CD4-positive, CD25-positive, alpha-beta regulatory T cell (primary cell): ENCODE data around the gene ALX3. TPM values are rescaled to one million over a fixed set of nuclear protein-coding genes. Genes with fewer than 3 reads are reported as not detected.
A peak's percentile ranks its signal among the peaks of the same experiment; 100 is the strongest.

Experiments
- ATAC-seq, 2 donors: fragments of 150-1000 bp; cut with Tn5 transposase; one replicate each; pipeline ENCODE4 v1.10.0; 2021; ENCODE audit warnings: low read depth in 2 of 2, moderate number of reproducible peaks in 2 of 2, moderate library complexity in 1 of 2
- DNase-seq, 3 donors: peaks; one replicate each; pipeline versions ENCODE4 v3.0.0 to v3.0.0-alpha.2; 2012 to 2022; ENCODE audit warnings: mixed read lengths in 1 of 3
- H3K27ac ChIP-seq: one replicate; pipeline ENCODE4 v1.7.0; 2013; ENCODE audit warnings: mild to moderate bottlenecking, low read length; ENCODE audit not compliant: insufficient read depth, poor library complexity, severe bottlenecking
- H3K27me3 ChIP-seq: one replicate; pipeline ENCODE4 v1.7.0; 2013; ENCODE audit warnings: low read length; ENCODE audit not compliant: control insufficient read depth, insufficient read depth
- H3K36me3 ChIP-seq: one replicate; pipeline ENCODE4 v1.7.0; 2013; ENCODE audit warnings: mild to moderate bottlenecking, low read length, moderate library complexity; ENCODE audit not compliant: control insufficient read depth, insufficient read depth
- H3K4me1 ChIP-seq: 2 replicates; pipeline ENCODE4 v1.7.0; 2013; ENCODE audit warnings: mild to moderate bottlenecking, low read length; ENCODE audit not compliant: insufficient read depth, control insufficient read depth, poor library complexity, severe bottlenecking
- H3K4me3 ChIP-seq: one replicate; pipeline ENCODE4 v1.7.0; 2013; ENCODE audit warnings: low read depth, mild to moderate bottlenecking, low read length, moderate library complexity
- H3K9me3 ChIP-seq, 2 experiments: 1 replicate in 1 of 2; 2 replicates in 1 of 2; pipeline ENCODE4 v1.7.0; 2013; ENCODE audit warnings: low read length in 2 of 2, mild to moderate bottlenecking in 1 of 2, moderate library complexity in 1 of 2; ENCODE audit not compliant: control insufficient read depth in 2 of 2
- H3K27ac Mint-ChIP-seq, 3 donors: one replicate each; pipeline ENCODE4 v1.8.0; 2020 to 2022; ENCODE audit warnings: mild to moderate bottlenecking in 3 of 3, mixed read lengths in 3 of 3, moderate library complexity in 2 of 3
- H3K27me3 Mint-ChIP-seq: one replicate; pipeline ENCODE4 v1.8.0; 2022; ENCODE audit warnings: mild to moderate bottlenecking, mixed read lengths
- H3K36me3 Mint-ChIP-seq: one replicate; pipeline ENCODE4 v1.8.0; 2020; ENCODE audit warnings: mixed read lengths
- H3K4me1 Mint-ChIP-seq, 4 donors: one replicate each; pipeline ENCODE4 v1.8.0; 2020 to 2022; ENCODE audit warnings: mixed read lengths in 4 of 4, mild to moderate bottlenecking in 1 of 4
- H3K4me3 Mint-ChIP-seq, 4 donors: one replicate each; pipeline ENCODE4 v1.8.0; 2020 to 2022; ENCODE audit warnings: mild to moderate bottlenecking in 4 of 4, mixed read lengths in 4 of 4, moderate library complexity in 3 of 4
- H3K9me3 Mint-ChIP-seq, 7 donors: one replicate each; pipeline ENCODE4 v1.8.0; 2020 to 2022; ENCODE audit warnings: mixed read lengths in 7 of 7, mild to moderate bottlenecking in 3 of 7, moderate library complexity in 2 of 7
- polyA plus RNA-seq, 4 donors: library from polyadenylated mRNA; unstranded; fragments of 300-500 nt; fragmentation: Illumina TruSeq; gene quantifications; one replicate each; pipeline ENCODE4 v1.2.3, GENCODE V29; 2021
- total RNA-seq: library from RNA; stranded (reverse); gene quantifications from one replicate; pipeline ENCODE4 v1.2.3, GENCODE V29; 2022

The ALX3 gene
- total and polyA plus RNA-seq, 5 donors from 2014 or later, result not detected

- DNase-seq, result no peak
- Mint-ChIP-seq H3K4me3 (no peak overlapping the region), H3K4me1 (peaks cover 0 to 3% (median 0%) of the 10 kb centered on the region in 4 donors), H3K27ac (no peak overlapping the region), H3K27me3 (peaks cover 24% of the 10 kb centered on the region), H3K9me3 (peaks cover 0 to 2% (median 0%) of the 10 kb centered on the region in 7 donors), H3K36me3 (no peaks in the 10 kb centered on the region)
- H3K36me3 ChIP-seq, result no peaks in the 10 kb centered on the region
- no peak for ATAC-seq
- no peak overlapping the region for H3K27ac ChIP-seq
- H3K4me3 ChIP-seq, result no peak overlapping the region
- H3K9me3 ChIP-seq, result no peaks in the 10 kb centered on the region
- no peaks in the 10 kb centered on the region for H3K4me1 ChIP-seq
- H3K27me3 ChIP-seq, result no peaks in the 10 kb centered on the region
Measured at GRCh38 chr1:110097507-110098221, 27.2 kb upstream of the ALX3 start.

DNA sequence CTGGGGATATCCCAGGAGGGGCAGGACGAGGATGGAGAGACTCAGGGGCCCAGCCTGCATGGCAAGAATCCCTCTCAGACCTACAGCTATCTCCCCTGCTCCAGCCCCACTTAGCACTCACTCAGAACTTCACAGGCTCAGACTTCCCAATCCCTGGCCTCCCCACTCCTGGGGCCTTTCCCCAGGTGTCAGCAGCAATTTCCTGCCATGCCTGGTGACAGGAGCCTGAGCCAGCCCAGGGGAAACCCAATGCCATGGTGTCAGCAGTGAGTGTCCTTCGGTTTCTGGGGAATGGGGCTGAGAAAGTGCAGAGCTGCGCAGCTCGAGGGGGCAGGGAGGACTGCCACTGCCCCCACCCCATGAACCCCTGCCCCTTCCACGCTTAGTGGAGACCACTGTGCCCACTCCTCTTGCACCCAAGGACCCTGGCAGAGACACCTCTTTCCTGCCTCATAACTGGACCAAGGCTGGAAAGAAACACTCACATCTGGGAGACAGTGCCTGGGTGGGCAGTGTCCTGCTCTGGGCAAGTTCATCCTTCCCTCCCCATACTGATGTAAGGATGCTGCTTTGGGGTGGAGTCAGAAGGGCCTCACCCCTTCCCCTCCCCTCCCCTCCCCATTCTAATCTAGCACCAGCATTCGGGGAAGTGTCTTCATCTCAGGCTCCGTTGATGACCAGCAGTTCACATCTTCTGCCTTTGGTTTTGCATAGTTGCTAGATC lies 24.6 kb upstream of the ALX3 start:
- Histone ChIP-seq H3K27me3 (no peaks in the 10 kb centered on the region), H3K4me1 (no peaks in the 10 kb centered on the region), H3K27ac (no peak overlapping the region), H3K9me3 (no peaks in the 10 kb centered on the region), H3K36me3 (no peaks in the 10 kb centered on the region), H3K4me3 (no peak overlapping the region)
- H3K27ac Mint-ChIP-seq, result no peak overlapping the region
- H3K4me1 Mint-ChIP-seq, result no peaks in the 10 kb centered on the region
- peaks cover 46% of the 10 kb centered on the region for H3K27me3 Mint-ChIP-seq
- peaks cover 0 to 4% (median 0%) of the 10 kb centered on the region in 7 donors for H3K9me3 Mint-ChIP-seq
- H3K4me3 Mint-ChIP-seq, result no peak overlapping the region
- H3K36me3 Mint-ChIP-seq, result no peaks in the 10 kb centered on the region
- DNase-seq (no peak), ATAC-seq (no peak)

DNA sequence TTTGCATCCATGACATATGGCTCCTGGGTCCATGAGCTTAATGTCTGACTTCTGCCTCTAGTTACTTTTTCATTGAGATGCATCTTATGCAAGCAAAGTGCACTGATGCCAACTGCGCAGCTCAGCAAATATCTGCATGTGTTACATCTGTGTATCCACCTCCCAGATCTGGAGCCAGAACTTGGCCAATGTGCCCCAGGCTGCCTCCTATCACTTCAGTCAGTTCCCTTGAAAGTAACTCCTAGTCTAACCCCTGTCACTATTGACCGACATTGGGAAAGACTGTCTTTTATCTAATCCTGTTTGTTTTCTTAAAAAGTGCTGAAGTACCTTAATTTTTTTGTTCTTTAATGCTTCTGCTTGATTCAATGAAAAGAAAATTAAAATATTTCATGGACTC lies 22.5 kb upstream of the ALX3 start:
- no peak overlapping the region for H3K27ac ChIP-seq
- Mint-ChIP-seq H3K36me3 (no peaks in the 10 kb centered on the region), H3K4me3 (no peak overlapping the region), H3K4me1 (peaks cover 0 to 2% (median under 1%) of the 10 kb centered on the region in 4 donors), H3K9me3 (peaks cover 0 to 4% (median 0%) of the 10 kb centered on the region in 7 donors), H3K27ac (no peak overlapping the region), H3K27me3 (peaks cover 55% of the 10 kb centered on the region)
- H3K36me3 ChIP-seq, result no peaks in the 10 kb centered on the region
- H3K4me3 ChIP-seq, result no peak overlapping the region
- peaks cover 4% of the 10 kb centered on the region for H3K27me3 ChIP-seq
- DNase-seq (no peak), ATAC-seq (no peak)
- H3K9me3 ChIP-seq, result no peaks in the 10 kb centered on the region
- no peaks in the 10 kb centered on the region for H3K4me1 ChIP-seq

DNA sequence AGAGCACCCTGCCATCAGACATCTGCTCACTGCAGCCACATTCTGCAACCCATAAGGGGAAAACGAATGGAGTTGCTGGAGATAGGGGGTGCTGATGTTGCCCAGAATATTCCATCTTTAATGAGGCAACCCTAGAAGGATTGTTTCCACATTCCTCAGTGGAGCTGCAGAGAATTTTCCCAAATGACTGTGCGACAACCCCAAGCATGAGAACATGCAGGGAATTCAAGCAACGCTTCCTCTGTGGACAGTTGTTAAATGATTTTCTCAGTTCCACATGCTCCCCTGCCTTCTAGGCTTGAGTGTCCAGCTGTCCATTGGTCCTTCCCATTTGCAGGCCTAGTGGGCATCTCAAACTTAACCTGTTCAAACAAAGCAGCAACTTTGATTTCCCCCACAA lies 21.3 kb upstream of the ALX3 start:
- H3K9me3 Mint-ChIP-seq, result peaks cover 0 to 4% (median 0%) of the 10 kb centered on the region in 7 donors
- no peak overlapping the region for H3K4me3 Mint-ChIP-seq
- peaks cover 7% of the 10 kb centered on the region for H3K27me3 ChIP-seq
- peaks cover 58% of the 10 kb centered on the region for H3K27me3 Mint-ChIP-seq
- no peaks in the 10 kb centered on the region for H3K36me3 Mint-ChIP-seq
- ATAC-seq (no peak), DNase-seq (no peak)
- no peak overlapping the region for H3K27ac Mint-ChIP-seq
- peaks cover 0 to 5% (median 1%) of the 10 kb centered on the region in 4 donors for H3K4me1 Mint-ChIP-seq
- no peaks in the 10 kb centered on the region for H3K36me3 ChIP-seq
- no peak overlapping the region for H3K4me3 ChIP-seq
- H3K9me3 ChIP-seq, result no peaks in the 10 kb centered on the region
- H3K27ac ChIP-seq, result no peak overlapping the region
- H3K4me1 ChIP-seq, result no peaks in the 10 kb centered on the region

- DNase-seq (no peak), ATAC-seq (no peak)
- no peaks in the 10 kb centered on the region for H3K4me1 ChIP-seq
- peaks cover 59% of the 10 kb centered on the region for H3K27me3 Mint-ChIP-seq
- no peaks in the 10 kb centered on the region for H3K36me3 ChIP-seq
- no peaks in the 10 kb centered on the region for H3K9me3 ChIP-seq
- peaks cover 0 to 3% (median 0%) of the 10 kb centered on the region in 7 donors for H3K9me3 Mint-ChIP-seq
- peaks cover 0 to 5% (median 1%) of the 10 kb centered on the region in 4 donors for H3K4me1 Mint-ChIP-seq
- H3K27me3 ChIP-seq, result peaks cover 11% of the 10 kb centered on the region
- H3K27ac Mint-ChIP-seq, result no peak overlapping the region
- no peaks in the 10 kb centered on the region for H3K36me3 Mint-ChIP-seq
- H3K4me3 ChIP-seq, result no peak overlapping the region
- no peak overlapping the region for H3K27ac ChIP-seq
- no peak overlapping the region for H3K4me3 Mint-ChIP-seq
Measured at GRCh38 chr1:110091381-110091780, 20.9 kb upstream of the ALX3 start.

DNA sequence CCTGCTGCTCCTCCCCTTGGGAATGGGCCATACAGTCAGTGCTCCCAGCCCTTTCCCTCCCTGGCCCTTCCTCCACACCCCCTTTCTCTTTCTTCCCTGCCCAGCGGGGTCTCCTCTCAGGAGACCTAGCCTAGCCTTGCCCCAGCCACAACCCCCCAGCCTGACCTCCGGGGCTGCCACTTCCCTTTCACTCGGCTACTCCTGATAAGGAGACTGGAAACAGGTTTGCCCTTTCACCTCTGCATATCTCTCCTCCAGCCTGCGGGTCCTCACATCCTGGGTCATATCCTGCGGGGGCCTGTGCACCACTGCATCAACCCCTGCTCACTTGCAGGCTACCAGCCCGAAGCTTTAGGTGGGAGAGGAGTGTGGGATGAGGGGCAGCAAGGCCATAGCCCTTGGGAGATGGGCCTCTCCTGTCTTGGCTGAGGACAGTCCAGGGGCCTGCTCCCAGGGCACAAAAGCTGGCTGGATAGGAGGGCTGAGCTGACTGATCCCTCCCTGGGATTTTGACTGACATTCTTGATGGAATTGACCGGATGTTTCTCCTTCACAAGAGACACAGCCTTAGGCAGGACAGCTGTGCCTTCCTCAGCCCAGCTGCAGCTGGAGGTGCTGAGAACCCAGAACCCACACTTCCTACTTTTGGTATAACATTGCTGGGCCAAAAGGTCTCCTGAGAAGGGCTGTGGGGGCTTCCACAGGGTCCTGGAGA lies 19.2 kb upstream of the ALX3 start:
- peaks cover 0 to 5% (median 0%) of the 10 kb centered on the region in 7 donors for H3K9me3 Mint-ChIP-seq
- no peak overlapping the region for H3K4me3 ChIP-seq

GRCh38 chr1:110088739-110089316 lies 18.4 kb upstream of the ALX3 start:
- no peak overlapping the region for H3K27ac ChIP-seq
- Mint-ChIP-seq H3K4me1 (peaks cover 0 to 5% (median 2%) of the 10 kb centered on the region in 4 donors), H3K27ac (no peak overlapping the region), H3K4me3 (no peak overlapping the region), H3K27me3 (peaks cover 72% of the 10 kb centered on the region), H3K36me3 (no peaks in the 10 kb centered on the region), H3K9me3 (peaks cover 0 to 5% (median 0%) of the 10 kb centered on the region in 7 donors)
- H3K9me3 ChIP-seq, result no peaks in the 10 kb centered on the region
- no peak for ATAC-seq
- peaks cover 10% of the 10 kb centered on the region for H3K4me1 ChIP-seq
- H3K36me3 ChIP-seq, result no peaks in the 10 kb centered on the region
- no peak for DNase-seq
- no peak overlapping the region for H3K4me3 ChIP-seq
- H3K27me3 ChIP-seq, result peaks cover 25% of the 10 kb centered on the region

More for the DNA sequence above, 19.2 kb upstream of the ALX3 start:
- DNase-seq (no peak), ATAC-seq (no peak)
- H3K27me3 Mint-ChIP-seq, result peaks cover 64% of the 10 kb centered on the region
- H3K36me3 Mint-ChIP-seq, result no peaks in the 10 kb centered on the region
- H3K4me1 Mint-ChIP-seq, result peaks cover 0 to 5% (median 2%) of the 10 kb centered on the region in 4 donors
- no peak overlapping the region for H3K4me3 Mint-ChIP-seq
- no peaks in the 10 kb centered on the region for H3K36me3 ChIP-seq
- H3K4me1 ChIP-seq, result peaks cover 2% of the 10 kb centered on the region
- H3K9me3 ChIP-seq, result no peaks in the 10 kb centered on the region
- no peak overlapping the region for H3K27ac ChIP-seq
- H3K27me3 ChIP-seq, result peaks cover 25% of the 10 kb centered on the region
- peak overlapping the region in 1 of 3 donors; percentile 17 for H3K27ac Mint-ChIP-seq
